Measurements from ENCODE around the gene CPT1B.

Gene CPT1B

GRCh38 chr22:50584106-50585096 is 6.2 kb upstream of the CPT1B start:
- no peak for DNase-seq

- no peak for DNase-seq
Observed at GRCh38 chr22:50583294-50583861, 5.2 kb upstream of the CPT1B start.

GRCh38 chr22:50582493-50583293 is 4.5 kb upstream of the CPT1B start, which contains the start of gene CHKB:
Gene CHKB, minus strand, starts transcription at chr22:50582849. Its CDS starts 68 bp downstream, at chr22:50582781.
- peak; percentile 97 for DNase-seq

GRCh38 chr22:50581950-50582492 is 3.8 kb upstream of the CPT1B start:
- no peak for DNase-seq

GRCh38 chr22:50581031-50581949 is 3.1 kb upstream of the CPT1B start:
- DNase-seq, result peak; percentile 20

GRCh38 chr22:50579752-50580151 is 1.5 kb upstream of the CPT1B start:
- no peak for DNase-seq

GRCh38 chr22:50578776-50579310 is 616 bp upstream of the CPT1B start:
- no peak for DNase-seq

- DNase-seq, result no peak
Observed at GRCh38 chr22:50577697-50577986, 585 bp downstream of the CPT1B start.

GRCh38 chr22:50576806-50577696 is 1.2 kb downstream of the CPT1B start:
- DNase-seq, result no peak

GRCh38 chr22:50576070-50576469 is 2.2 kb downstream of the CPT1B start:
- DNase-seq, result no peak

- DNase-seq, result no peak
Observed at GRCh38 chr22:50575426-50575941, 2.7 kb downstream of the CPT1B start.

- DNase-seq, result no peak
Observed at GRCh38 chr22:50574383-50574755, 3.9 kb downstream of the CPT1B start.

- no peak for DNase-seq
Observed at GRCh38 chr22:50573491-50574382, 4.5 kb downstream of the CPT1B start.

GRCh38 chr22:50572965-50573364 is 5.3 kb downstream of the CPT1B start:
- DNase-seq, result no peak

GRCh38 chr22:50571264-50572175 is 6.7 kb downstream of the CPT1B start:
- DNase-seq, result no peak

GRCh38 chr22:50570861-50571260 is 7.4 kb downstream of the CPT1B start:
- DNase-seq, result no peak

GRCh38 chr22:50569896-50570535 is 8.2 kb downstream of the CPT1B start:
- DNase-seq, result no peak

- DNase-seq, result no peak
Observed at GRCh38 chr22:50569041-50569459, 9.2 kb downstream of the CPT1B start.

All from CD4-positive, alpha-beta T cell treated with Interferon gamma for 1 hour (primary cell).